ENCODE measurements around the gene APOC1. TPM values are rescaled to one million over a fixed set of nuclear protein-coding genes. Genes with fewer than 3 reads are reported as not detected.

Gene APOC1
- total RNA-seq, 1 experiment from 2014 or later = 31.1 TPM

GRCh38 chr19:44892932-44893331 lies 21.5 kb upstream of the APOC1 start:
- Histone ChIP-seq H3K27ac (no peak overlapping the region), H3K4me2 (peak overlapping the region; percentile 100), H3K4me1 (replicated peaks; ENCODE audit: insufficient read depth) (peaks cover 22% of the 10 kb centered on the region), H3K79me2 (ENCODE audit: low read depth) (peaks cover 50% of the 10 kb centered on the region), H3K27me3 (ENCODE audit: insufficient read depth, low read depth) (no peaks in the 10 kb centered on the region), H3K9me2 (ENCODE audit: insufficient read depth) (no peaks in the 10 kb centered on the region), H2AFZ (no peak overlapping the region), H3K4me3 (peak overlapping the region; percentile 93; the same call in 1 of the 2 replicates), H3F3A (ENCODE audit: insufficient read depth, low read depth) (peaks cover 37% of the 10 kb centered on the region), H3K36me3 (ENCODE audit: low read depth) (peaks cover 44% of the 10 kb centered on the region), H3K9me3 (ENCODE audit: insufficient read depth, low read depth) (no peaks in the 10 kb centered on the region), H4K20me1 (ENCODE audit: insufficient read depth) (peaks cover 25% of the 10 kb centered on the region)
- BruUV-seq (replicated peaks) = no TSS peak
- ChIA-PET POLR2A (ENCODE audit: unreplicated experiment) (no interaction called here), CTCF (no interaction called here)
- no peak for TF ChIP-seq EZH2 (IDR thresholded peaks at IDR 0.05; ENCODE audit: low read depth)
- TF ChIP-seq, protein P1, sequence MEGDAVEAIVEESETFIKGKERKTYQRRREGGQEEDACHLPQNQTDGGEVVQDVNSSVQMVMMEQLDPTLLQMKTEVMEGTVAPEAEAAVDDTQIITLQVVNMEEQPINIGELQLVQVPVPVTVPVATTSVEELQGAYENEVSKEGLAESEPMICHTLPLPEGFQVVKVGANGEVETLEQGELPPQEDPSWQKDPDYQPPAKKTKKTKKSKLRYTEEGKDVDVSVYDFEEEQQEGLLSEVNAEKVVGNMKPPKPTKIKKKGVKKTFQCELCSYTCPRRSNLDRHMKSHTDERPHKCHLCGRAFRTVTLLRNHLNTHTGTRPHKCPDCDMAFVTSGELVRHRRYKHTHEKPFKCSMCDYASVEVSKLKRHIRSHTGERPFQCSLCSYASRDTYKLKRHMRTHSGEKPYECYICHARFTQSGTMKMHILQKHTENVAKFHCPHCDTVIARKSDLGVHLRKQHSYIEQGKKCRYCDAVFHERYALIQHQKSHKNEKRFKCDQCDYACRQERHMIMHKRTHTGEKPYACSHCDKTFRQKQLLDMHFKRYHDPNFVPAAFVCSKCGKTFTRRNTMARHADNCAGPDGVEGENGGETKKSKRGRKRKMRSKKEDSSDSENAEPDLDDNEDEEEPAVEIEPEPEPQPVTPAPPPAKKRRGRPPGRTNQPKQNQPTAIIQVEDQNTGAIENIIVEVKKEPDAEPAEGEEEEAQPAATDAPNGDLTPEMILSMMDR (conservative IDR thresholded peaks at IDR 0.05) = no peak
- no peak for DNase-seq
- intact Hi-C loops (cut with micrococcal nuclease; ENCODE audit: unreplicated experiment) = no loop called here

- Histone ChIP-seq H3K9me3 (ENCODE audit: insufficient read depth, low read depth) (no peaks in the 10 kb centered on the region), H3K4me2 (0 out of 2 replicates have a peak overlapping the region, but pooled peaks have one; percentile 100), H3K9me2 (ENCODE audit: insufficient read depth) (no peaks in the 10 kb centered on the region), H3K27ac (no peak overlapping the region), H3F3A (ENCODE audit: insufficient read depth, low read depth) (peaks cover 43% of the 10 kb centered on the region), H4K20me1 (ENCODE audit: insufficient read depth) (peaks cover 31% of the 10 kb centered on the region), H3K36me3 (ENCODE audit: low read depth) (peaks cover 45% of the 10 kb centered on the region), H3K4me3 (no peak overlapping the region), H3K27me3 (ENCODE audit: insufficient read depth, low read depth) (no peaks in the 10 kb centered on the region), H3K79me2 (ENCODE audit: low read depth) (peaks cover 50% of the 10 kb centered on the region), H3K4me1 (replicated peaks; ENCODE audit: insufficient read depth) (peaks cover 22% of the 10 kb centered on the region), H2AFZ (no peak overlapping the region)
- intact Hi-C loops (cut with micrococcal nuclease; ENCODE audit: unreplicated experiment) = no loop called here
- ChIA-PET CTCF (no interaction called here), POLR2A (ENCODE audit: unreplicated experiment) (no interaction called here)
- TF ChIP-seq, protein P1 (conservative IDR thresholded peaks at IDR 0.05) = no peak
- no peak for TF ChIP-seq EZH2 (IDR thresholded peaks at IDR 0.05; ENCODE audit: low read depth)
- no peak for DNase-seq
- no TSS peak for BruUV-seq (replicated peaks)
Observed at GRCh38 chr19:44893332-44894051, 20.9 kb upstream of the APOC1 start.

- Histone ChIP-seq H2AFZ (no peak overlapping the region), H3K36me3 (ENCODE audit: low read depth) (peaks cover 45% of the 10 kb centered on the region), H3K79me2 (ENCODE audit: low read depth) (peaks cover 50% of the 10 kb centered on the region), H3K4me3 (no peak overlapping the region), H4K20me1 (ENCODE audit: insufficient read depth) (peaks cover 34% of the 10 kb centered on the region), H3K9me2 (ENCODE audit: insufficient read depth) (no peaks in the 10 kb centered on the region), H3K4me1 (replicated peaks; ENCODE audit: insufficient read depth) (peaks cover 20% of the 10 kb centered on the region), H3F3A (ENCODE audit: insufficient read depth, low read depth) (peaks cover 44% of the 10 kb centered on the region), H3K4me2 (no peak overlapping the region), H3K9me3 (ENCODE audit: insufficient read depth, low read depth) (no peaks in the 10 kb centered on the region), H3K27me3 (ENCODE audit: insufficient read depth, low read depth) (no peaks in the 10 kb centered on the region), H3K27ac (no peak overlapping the region)
- DNase-seq = no peak
- TSS peak; percentile 2 for BruUV-seq (replicated peaks)
- ChIA-PET CTCF (no interaction called here), POLR2A (ENCODE audit: unreplicated experiment) (no interaction called here)
- intact Hi-C loops (cut with micrococcal nuclease; ENCODE audit: unreplicated experiment) = no loop called here
- TF ChIP-seq, protein P1 (conservative IDR thresholded peaks at IDR 0.05) = no peak
- no peak for TF ChIP-seq EZH2 (IDR thresholded peaks at IDR 0.05; ENCODE audit: low read depth)
Observed at GRCh38 chr19:44894052-44894400, 20.4 kb upstream of the APOC1 start.

Measured in PC-9 (cell line).